HCT116 (cell line): ENCODE results near the gene FOXK1. TPM values are rescaled to one million over a fixed set of nuclear protein-coding genes. Genes with fewer than 3 reads are reported as not detected.

Experiments used
- ATAC-seq: fragments of 200-7000 bp; cut with Tn5 transposase; 2 replicates; pipeline ENCODE4 v1.9.1; 2020; ENCODE audit warnings: mild to moderate bottlenecking, moderate library complexity
- BruUV-seq: library from RNA; stranded (reverse); fragments of 400-500 nt; replicated peaks from 2 replicates; lab custom pipeline; 2021; lab: Mats Ljungman, UMichigan
- CTCF ChIA-PET: fragments of 300-600 bp; sonication (Branson Sonifier 250); formaldehyde crosslinking; loops from one replicate; lab custom pipeline; 2021; ENCODE audit warnings: antibody characterized with exemption; lab: Charles Lee
- POLR2A ChIA-PET: fragments of 300-600, 350-600 bp; sonication (Branson Sonifier 250); formaldehyde crosslinking; loops from one replicate; lab custom pipeline; 2021; ENCODE audit warnings: antibody characterized with exemption; lab: Charles Lee
- RAD21 ChIA-PET, 2 experiments: fragments of 300-600 bp; sonication (Branson Sonifier 250); formaldehyde crosslinking; loops; one replicate each; lab custom pipeline; 2023; ENCODE audit warnings: low total read pairs in 2 of 2; ENCODE audit not compliant: uncharacterized antibody in 2 of 2, unreplicated experiment in 2 of 2, low non-redundant PET in 1 of 2; lab: Charles Lee
- DNase-seq: peaks from one replicate; pipeline ENCODE4 v3.0.0-alpha.2; 2010; ENCODE audit warnings: low read depth, low spot score
- H2AFZ ChIP-seq: fragments of 200-600 bp; shearing (Covaris generic), sonication (generic); 2 replicates; pipeline ENCODE4 v1.6.1; 2017; ENCODE audit warnings: low read depth, mixed run types, mixed read lengths, antibody characterized with exemption, low read length; ENCODE audit not compliant: poor library complexity, severe bottlenecking
- H3K27ac ChIP-seq: 2 replicates; pipeline ENCODE4 v1.5.1; 2012; ENCODE audit warnings: low read depth, low read length
- H3K27me3 ChIP-seq: fragments of 200-600 bp; sonication (generic); 2 replicates; pipeline ENCODE4 v1.6.1; 2016; ENCODE audit warnings: mixed run types, low read length, mixed read lengths; ENCODE audit not compliant: insufficient read depth
- H3K36me3 ChIP-seq, 2 experiments: fragments of 200-500 bp in 1 of 2; fragments of 200-600 bp in 1 of 2; sonication (Bioruptor generic) in 1 of 2; sonication (generic) in 1 of 2; 2 replicates each; pipeline versions ENCODE4 v1.5.1 to v1.6.1; 2014 to 2016; ENCODE audit warnings: low read length in 2 of 2, inconsistent platforms in 1 of 2, mixed read lengths in 1 of 2, mixed run types in 1 of 2; ENCODE audit not compliant: insufficient read depth in 2 of 2, control insufficient read depth in 1 of 2
- H3K4me1 ChIP-seq, 2 experiments: fragments of 200-600 bp in 1 of 2; sonication (generic) in 1 of 2; 2 replicates each; pipeline versions ENCODE4 v1.5.1 to v1.6.1; 2012 to 2017; ENCODE audit warnings: low read length in 2 of 2, inconsistent platforms in 1 of 2, mild to moderate bottlenecking in 1 of 2, mixed read lengths in 1 of 2, mixed run types in 1 of 2, moderate library complexity in 1 of 2; ENCODE audit not compliant: insufficient read depth in 2 of 2, control insufficient read depth in 1 of 2
- H3K4me2 ChIP-seq: fragments of 200-600 bp; sonication (generic); 2 replicates; pipeline ENCODE4 v1.6.1; 2017; ENCODE audit warnings: mixed run types, low read length, mixed read lengths
- H3K4me3 ChIP-seq, 2 experiments: fragments of 200-600 bp in 1 of 2; sonication (generic) in 1 of 2; replicated peaks in 1 of 2; 2 replicates each; pipeline ENCODE4 v1.5.1; 2011 to 2016; ENCODE audit warnings: low read length in 2 of 2, control low read depth in 1 of 2, low read depth in 1 of 2, mild to moderate bottlenecking in 1 of 2, mixed read lengths in 1 of 2, mixed run types in 1 of 2
- H3K79me2 ChIP-seq: fragments of 200-600 bp; sonication (generic); 2 replicates; pipeline ENCODE4 v1.6.1; 2017; ENCODE audit warnings: mild to moderate bottlenecking, mixed run types, low read length, moderate library complexity, mixed read lengths; ENCODE audit not compliant: insufficient read depth
- H3K9ac ChIP-seq: fragments of 200-600 bp; sonication (generic); 2 replicates; pipeline ENCODE4 v1.6.1; 2016; ENCODE audit warnings: low read length, mixed read lengths
- H3K9me2 ChIP-seq: fragments of 200-600 bp; sonication (generic), shearing (Covaris generic); 2 replicates; pipeline ENCODE4 v1.6.1; 2017; ENCODE audit warnings: mixed run types, mild to moderate bottlenecking, moderate library complexity; ENCODE audit not compliant: insufficient read depth
- H3K9me3 ChIP-seq, 2 experiments: fragments of 200-500 bp in 1 of 2; fragments of 200-600 bp in 1 of 2; sonication (Bioruptor generic) in 1 of 2; sonication (generic) in 1 of 2; 2 replicates each; pipeline ENCODE4 v1.6.1; 2014 to 2017; ENCODE audit warnings: low read length in 2 of 2, mixed read lengths in 2 of 2, inconsistent platforms in 1 of 2, low read depth in 1 of 2, mild to moderate bottlenecking in 1 of 2, mixed run types in 1 of 2, moderate library complexity in 1 of 2; ENCODE audit not compliant: control insufficient read depth in 1 of 2, insufficient read depth in 1 of 2
- H4K20me1 ChIP-seq: fragments of 200-600 bp; sonication (generic), shearing (Covaris generic); 2 replicates; pipeline ENCODE4 v1.6.1; 2017; ENCODE audit warnings: mixed run types, mild to moderate bottlenecking, moderate library complexity; ENCODE audit not compliant: insufficient read depth
- CEBPB ChIP-seq: IDR thresholded peaks from 2 replicates; pipeline ENCODE4 v1.6.1; 2012; ENCODE audit warnings: low read depth
- EGR1 ChIP-seq: IDR thresholded peaks from 2 replicates; pipeline ENCODE4 v1.6.1; 2012; ENCODE audit warnings: low read depth
- ELF1 ChIP-seq: IDR thresholded peaks from 2 replicates; pipeline ENCODE4 v1.6.1; 2012; ENCODE audit warnings: low read depth, borderline replicate concordance
- EZH2 ChIP-seq: fragments of 200-600 bp; sonication (generic); IDR thresholded peaks from 2 replicates; pipeline ENCODE4 v1.6.1; 2017; ENCODE audit warnings: antibody characterized with exemption, mixed run types
- EZH2phosphoT487 ChIP-seq: fragments of 200-600 bp; IDR thresholded peaks from 2 replicates; pipeline ENCODE4 v1.6.1; 2018; ENCODE audit warnings: antibody characterized with exemption, borderline replicate concordance
- MAX ChIP-seq: IDR thresholded peaks from 2 replicates; pipeline ENCODE4 v1.6.1; 2012
- POLR2A ChIP-seq: IDR thresholded peaks from 2 replicates; pipeline ENCODE4 v1.7.0; 2011; ENCODE audit warnings: borderline replicate concordance; ENCODE audit not compliant: insufficient read depth, insufficient read length; ENCODE audit errors: extremely low read depth
- RAD21 ChIP-seq: IDR thresholded peaks from 2 replicates; pipeline ENCODE4 v1.6.1; 2012; ENCODE audit warnings: low read depth, mild to moderate bottlenecking
- SIN3A ChIP-seq: IDR thresholded peaks from 2 replicates; pipeline ENCODE4 v1.6.1; 2012; ENCODE audit warnings: low read depth
- TCF7L2 ChIP-seq: IDR thresholded peaks from 2 replicates; pipeline ENCODE4 v1.7.0; 2011; ENCODE audit warnings: borderline replicate concordance, inconsistent platforms; ENCODE audit not compliant: insufficient read depth, insufficient read length; ENCODE audit errors: extremely low read depth
- YY1 ChIP-seq: IDR thresholded peaks from 2 replicates; pipeline ENCODE4 v1.6.1; 2011; ENCODE audit warnings: low read length, low read depth, moderate library complexity, mild to moderate bottlenecking; ENCODE audit not compliant: insufficient replicate concordance; ENCODE audit errors: extremely low read depth
- ZBTB33 ChIP-seq: IDR thresholded peaks from 2 replicates; pipeline ENCODE4 v1.6.1; 2011; ENCODE audit warnings: mild to moderate bottlenecking, low read length, moderate library complexity; ENCODE audit not compliant: insufficient replicate concordance; ENCODE audit errors: extremely low read depth
- ZFX ChIP-seq: fragments of 450-650 bp; IDR thresholded peaks from 2 replicates; pipeline ENCODE4 v1.6.1; 2017
- ZNF274 ChIP-seq: fragments of 200-500 bp; sonication (Bioruptor generic); IDR thresholded peaks from 2 replicates; pipeline ENCODE4 v1.6.1; 2014; ENCODE audit warnings: mild to moderate bottlenecking, low read depth, low read length, inconsistent platforms
- intact Hi-C: fragments of 100-400 bp; cut with micrococcal nuclease; formaldehyde crosslinking; loops from 2 replicates; pipeline ENCODE4 v1.10.0; 2022
- total RNA-seq: library from RNA; stranded (reverse); gene quantifications from one replicate; pipeline ENCODE4 v1.2.1, GENCODE V29; 2021; ENCODE audit not compliant: unreplicated experiment
- TF ChIP-seq, protein P1 (sequence below): IDR thresholded peaks from 2 replicates; pipeline ENCODE4 v1.6.1; 2012

FOXK1 gene
- total RNA-seq, 1 experiment from 2014 or later, result 60.5 TPM

- no peak overlapping the region for H3K4me3 ChIP-seq
- H3K79me2 ChIP-seq, result peaks cover 95% of the 10 kb centered on the region
- no peak for DNase-seq
- ChIA-PET RAD21 (no interaction called here), CTCF (no interaction called here), POLR2A (no interaction called here)
- no peak overlapping the region for H3K4me2 ChIP-seq
- no peaks in the 10 kb centered on the region for H4K20me1 ChIP-seq
- H3K4me1 ChIP-seq, result no peaks in the 10 kb centered on the region
- no peak overlapping the region for H2AFZ ChIP-seq
- peaks cover 2 to 5% of the 10 kb centered on the region in 2 experiments; a peak in 1 of 4 replicates for H3K36me3 ChIP-seq
- no peak overlapping the region for H3K27ac ChIP-seq
- H3K9me3 ChIP-seq, result no peaks in the 10 kb centered on the region
- no peak overlapping the region for H3K9ac ChIP-seq
- BruUV-seq, result no TSS peak
- H3K9me2 ChIP-seq, result no peaks in the 10 kb centered on the region
- TF ChIP-seq POLR2A (no peak), ZBTB33 (no peak), RAD21 (no peak), EZH2 (no peak), ZFX (no peak), ZNF274 (no peak), YY1 (no peak), EZH2phosphoT487 (no peak), EGR1 (no peak), MAX (no peak), CEBPB (no peak), SIN3A (no peak), TCF7L2 (no peak), ELF1 (no peak)
- TF ChIP-seq, protein P1, sequence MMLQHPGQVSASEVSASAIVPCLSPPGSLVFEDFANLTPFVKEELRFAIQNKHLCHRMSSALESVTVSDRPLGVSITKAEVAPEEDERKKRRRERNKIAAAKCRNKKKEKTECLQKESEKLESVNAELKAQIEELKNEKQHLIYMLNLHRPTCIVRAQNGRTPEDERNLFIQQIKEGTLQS, result no peak
- ATAC-seq, result no peak
- intact Hi-C loops, result no loop called here
- no peaks in the 10 kb centered on the region for H3K27me3 ChIP-seq
Measured at GRCh38 chr7:4724648-4725013, 42.5 kb downstream of the FOXK1 start.
